ENCODE data around the gene UGT1A4.

UGT1A4 gene

GRCh38 chr2:233811732-233812131 lies 93.2 kb downstream of the UGT1A4 start:
- no peak for DNase-seq (ENCODE audit: low spot score)

GRCh38 chr2:233813236-233814055 lies 94.9 kb downstream of the UGT1A4 start:
- no peak for DNase-seq (ENCODE audit: low spot score)

GRCh38 chr2:233814056-233814835 lies 95.7 kb downstream of the UGT1A4 start:
- no peak for DNase-seq (ENCODE audit: low spot score)

- no peak for DNase-seq (ENCODE audit: low spot score)
Observed at GRCh38 chr2:233815861-233816260, 97.3 kb downstream of the UGT1A4 start.

- no peak for DNase-seq (ENCODE audit: low spot score)
Observed at GRCh38 chr2:233816334-233816733, 97.8 kb downstream of the UGT1A4 start.

GRCh38 chr2:233816771-233817170 lies 98.2 kb downstream of the UGT1A4 start:
- no peak for DNase-seq (ENCODE audit: low spot score)

GRCh38 chr2:233817361-233817911 lies 98.9 kb downstream of the UGT1A4 start:
- DNase-seq (ENCODE audit: low spot score) = no peak

- no peak for DNase-seq (ENCODE audit: low spot score)
Observed at GRCh38 chr2:233817995-233818638, 99.6 kb downstream of the UGT1A4 start.

- DNase-seq (ENCODE audit: low spot score) = no peak
Observed at GRCh38 chr2:233818639-233819621, 100.4 kb downstream of the UGT1A4 start.

GRCh38 chr2:233819884-233820773 lies 101.6 kb downstream of the UGT1A4 start:
- DNase-seq (ENCODE audit: low spot score) = no peak

- DNase-seq (ENCODE audit: low spot score) = no peak
Observed at GRCh38 chr2:233820774-233821105, 102.2 kb downstream of the UGT1A4 start.

- no peak for DNase-seq (ENCODE audit: low spot score)
Observed at GRCh38 chr2:233821196-233821595, 102.7 kb downstream of the UGT1A4 start.

- DNase-seq (ENCODE audit: low spot score) = no peak
Observed at GRCh38 chr2:233821709-233822100, 103.2 kb downstream of the UGT1A4 start.

GRCh38 chr2:233822101-233822771 lies 103.7 kb downstream of the UGT1A4 start:
- no peak for DNase-seq (ENCODE audit: low spot score)

Measured in hematopoietic multipotent progenitor cell treated with erythropoietin and hydrocortisone succinate and interleukin-3 and kit ligand, for 15 days (in vitro differentiated cells).